ENCODE data around the gene ERN2. TPM values are rescaled to one million over a fixed set of nuclear protein-coding genes. Genes with fewer than 3 reads are reported as not detected.

Gene ERN2
- total and polyA plus RNA-seq, 9 of the 15 experiments (the other 6 are each of a cell fraction or from before 2014, with no cell fraction given): 0.07 to 1.5 (median 0.51) TPM; not detected in 3

GRCh38 chr16:23748630-23749029 lies 35.6 kb upstream of the ERN2 start:
- Histone ChIP-seq H3K9ac (ENCODE audit: insufficient read depth in 1 of 2, low read depth in 2 of 2, low read length in 2 of 2) (no peak overlapping the region), H3K4me2 (ENCODE audit: insufficient read depth, low read length) (no peak overlapping the region), H3K79me2 (ENCODE audit: control insufficient read depth, insufficient read depth, low read length) (no peaks in the 10 kb centered on the region), H3K27ac (ENCODE audit: extremely low read depth, low read depth, low read length) (no peak overlapping the region), H4K20me1 (replicated peaks; ENCODE audit: control insufficient read depth, insufficient read depth, low read length) (no peaks in the 10 kb centered on the region), H3K9me3 (replicated peaks; ENCODE audit: control insufficient read depth, insufficient read depth, low read depth, low read length) (no peaks in the 10 kb centered on the region), H3K4me3 (no peak overlapping the region), H3K36me3 (ENCODE audit: control insufficient read depth, insufficient read depth, low read length) (no peaks in the 10 kb centered on the region), H3K4me1 (replicated peaks in 1 of 2; ENCODE audit: control insufficient read depth in 2 of 2, insufficient read depth in 2 of 2, low read length in 2 of 2) (no peaks in the 10 kb centered on the region), H3K9me1 (ENCODE audit: control insufficient read depth, insufficient read depth, low read length) (no peaks in the 10 kb centered on the region), H2AFZ (ENCODE audit: low read depth, low read length) (no peak overlapping the region), H3K27me3 (ENCODE audit: control insufficient read depth in 2 of 2, insufficient read depth in 2 of 2, low read length in 2 of 2) (peaks cover 6 to 8% of the 10 kb centered on the region in 2 experiments; a peak in 3 of 5 replicates)
- FAIRE-seq: no peak
- intact Hi-C loops (cut with micrococcal nuclease): no loop called here
- ChIA-PET CTCF (ENCODE audit: low intra/inter-chr PET ratio) (interaction anchor here (0.5 kb wide), 1 partner anchor 810 kb away, joined by 3 read pairs; no protein-coding TSS in a partner anchor), POLR2A (interaction anchor here (0.6 kb wide), 1 partner anchor 144 kb away, joined by 4 read pairs; no protein-coding TSS in a partner anchor)
- TF ChIP-seq, protein P1, sequence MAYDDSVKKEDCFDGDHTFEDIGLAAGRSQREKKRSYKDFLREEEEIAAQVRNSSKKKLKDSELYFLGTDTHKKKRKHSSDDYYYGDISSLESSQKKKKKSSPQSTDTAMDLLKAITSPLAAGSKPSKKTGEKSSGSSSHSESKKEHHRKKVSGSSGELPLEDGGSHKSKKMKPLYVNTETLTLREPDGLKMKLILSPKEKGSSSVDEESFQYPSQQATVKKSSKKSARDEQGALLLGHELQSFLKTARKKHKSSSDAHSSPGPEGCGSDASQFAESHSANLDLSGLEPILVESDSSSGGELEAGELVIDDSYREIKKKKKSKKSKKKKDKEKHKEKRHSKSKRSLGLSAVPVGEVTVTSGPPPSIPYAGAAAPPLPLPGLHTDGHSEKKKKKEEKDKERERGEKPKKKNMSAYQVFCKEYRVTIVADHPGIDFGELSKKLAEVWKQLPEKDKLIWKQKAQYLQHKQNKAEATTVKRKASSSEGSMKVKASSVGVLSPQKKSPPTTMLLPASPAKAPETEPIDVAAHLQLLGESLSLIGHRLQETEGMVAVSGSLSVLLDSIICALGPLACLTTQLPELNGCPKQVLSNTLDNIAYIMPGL (CRISPR knock-in tag; IDR thresholded peaks at IDR 0.05): no peak
- TF ChIP-seq PTRF (tag; IDR thresholded peaks at IDR 0.05) (no peak), PCBP2 (IDR thresholded peaks at IDR 0.05; ENCODE audit: low read depth, low read length, poor library complexity, severe bottlenecking) (peak; percentile 49), ELF2 (CRISPR knock-in tag; IDR thresholded peaks at IDR 0.05) (no peak), GTF2F1 (IDR thresholded peaks at IDR 0.05; ENCODE audit: low read depth, low read length) (no peak), HNRNPK (IDR thresholded peaks at IDR 0.05; ENCODE audit: low read depth, low read length, poor library complexity, severe bottlenecking) (peak; percentile 21), RFX7 (CRISPR knock-in tag; IDR thresholded peaks at IDR 0.05) (no peak)
- TF ChIP-seq, protein P2, sequence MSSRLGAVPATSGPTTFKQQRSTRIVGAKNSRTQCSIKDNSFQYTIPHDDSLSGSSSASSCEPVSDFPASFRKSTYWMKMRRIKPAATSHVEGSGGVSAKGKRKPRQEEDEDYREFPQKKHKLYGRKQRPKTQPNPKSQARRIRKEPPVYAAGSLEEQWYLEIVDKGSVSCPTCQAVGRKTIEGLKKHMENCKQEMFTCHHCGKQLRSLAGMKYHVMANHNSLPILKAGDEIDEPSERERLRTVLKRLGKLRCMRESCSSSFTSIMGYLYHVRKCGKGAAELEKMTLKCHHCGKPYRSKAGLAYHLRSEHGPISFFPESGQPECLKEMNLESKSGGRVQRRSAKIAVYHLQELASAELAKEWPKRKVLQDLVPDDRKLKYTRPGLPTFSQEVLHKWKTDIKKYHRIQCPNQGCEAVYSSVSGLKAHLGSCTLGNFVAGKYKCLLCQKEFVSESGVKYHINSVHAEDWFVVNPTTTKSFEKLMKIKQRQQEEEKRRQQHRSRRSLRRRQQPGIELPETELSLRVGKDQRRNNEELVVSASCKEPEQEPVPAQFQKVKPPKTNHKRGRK (tag; IDR thresholded peaks at IDR 0.05): peak; percentile 40; the same call in 1 of the 2 replicates
- WGBS (ENCODE audit: insufficient coverage, low coverage, missing lambda C conversion rate): 0% methylated on average over 1 of the region's 1 CpG
- in situ Hi-C loops (cut with MboI): no loop called here
- BruUV-seq (replicated peaks): no TSS peak
- DNase-seq (ENCODE audit: extremely low read depth in 1 of 4, low spot score in 3 of 4): no peak
- no peak for ATAC-seq
